OCI-LY1 (cell line): ENCODE measurements around the gene PDIK1L.

Source experiments
- EZH2 ChIP-seq: fragments of 200-600 bp; sonication (generic), shearing (Covaris generic); IDR thresholded peaks from 2 replicates; pipeline ENCODE4 v1.8.0; 2017; ENCODE audit warnings: borderline replicate concordance, mixed run types, mild to moderate bottlenecking, antibody characterized with exemption, low read length, moderate library complexity, mixed read lengths
- TF ChIP-seq, protein P1 (sequence below): fragments of 200-600 bp; sonication (generic), shearing (Covaris generic); IDR thresholded peaks from 2 replicates; pipeline ENCODE4 v1.5.1; 2017; ENCODE audit warnings: mild to moderate bottlenecking, antibody characterized with exemption, low read length, moderate library complexity, mixed read lengths

DNA sequence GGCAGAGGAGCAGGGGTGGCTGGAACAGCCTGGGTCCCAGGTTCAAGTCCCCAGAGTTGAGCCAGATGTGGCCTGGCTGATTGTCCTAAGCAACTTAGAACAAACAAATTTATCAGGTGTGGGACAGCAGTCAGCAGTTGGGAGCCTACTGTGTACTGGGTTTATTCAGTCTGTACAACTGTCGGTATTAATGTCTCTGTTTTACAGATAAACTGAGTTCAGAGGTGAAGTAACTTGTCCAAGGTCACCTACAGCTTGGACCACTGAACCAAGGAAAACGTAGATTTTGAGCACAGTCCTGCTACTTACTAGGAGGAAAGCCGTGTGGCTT lies 29.6 kb upstream of the PDIK1L start:
- TF ChIP-seq, protein P1, sequence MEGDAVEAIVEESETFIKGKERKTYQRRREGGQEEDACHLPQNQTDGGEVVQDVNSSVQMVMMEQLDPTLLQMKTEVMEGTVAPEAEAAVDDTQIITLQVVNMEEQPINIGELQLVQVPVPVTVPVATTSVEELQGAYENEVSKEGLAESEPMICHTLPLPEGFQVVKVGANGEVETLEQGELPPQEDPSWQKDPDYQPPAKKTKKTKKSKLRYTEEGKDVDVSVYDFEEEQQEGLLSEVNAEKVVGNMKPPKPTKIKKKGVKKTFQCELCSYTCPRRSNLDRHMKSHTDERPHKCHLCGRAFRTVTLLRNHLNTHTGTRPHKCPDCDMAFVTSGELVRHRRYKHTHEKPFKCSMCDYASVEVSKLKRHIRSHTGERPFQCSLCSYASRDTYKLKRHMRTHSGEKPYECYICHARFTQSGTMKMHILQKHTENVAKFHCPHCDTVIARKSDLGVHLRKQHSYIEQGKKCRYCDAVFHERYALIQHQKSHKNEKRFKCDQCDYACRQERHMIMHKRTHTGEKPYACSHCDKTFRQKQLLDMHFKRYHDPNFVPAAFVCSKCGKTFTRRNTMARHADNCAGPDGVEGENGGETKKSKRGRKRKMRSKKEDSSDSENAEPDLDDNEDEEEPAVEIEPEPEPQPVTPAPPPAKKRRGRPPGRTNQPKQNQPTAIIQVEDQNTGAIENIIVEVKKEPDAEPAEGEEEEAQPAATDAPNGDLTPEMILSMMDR = no peak
- no peak for TF ChIP-seq EZH2
